GM12878 (cell line): ENCODE data around the gene SENP7. TPM values are rescaled to one million over a fixed set of nuclear protein-coding genes. Genes with fewer than 3 reads are reported as not detected.

Experiments
- ATAC-seq: fragments of 200-7000 bp; cut with Tn5 transposase; 3 replicates; pipeline ENCODE4 v1.9.1; 2020; ENCODE audit warnings: mild to moderate bottlenecking, moderate library complexity
- BruUV-seq: library from RNA; stranded (reverse); fragments of 400-500 nt; replicated peaks from 2 replicates; lab custom pipeline; 2021; lab: Mats Ljungman, UMichigan
- CTCF ChIA-PET: fragments of 300-600 bp; sonication (Branson Sonifier 250); formaldehyde crosslinking; extraction: SDS; loops from one replicate; lab custom pipeline; 2021; ENCODE audit warnings: inconsistent platforms; lab: Yijun Ruan, JAX
- POLR2A ChIA-PET: fragments of 350-600 bp; formaldehyde crosslinking; extraction: SDS; loops from one replicate; lab custom pipeline; 2021; ENCODE audit warnings: inconsistent platforms; lab: Charles Lee
- RAD21 ChIA-PET: fragments of 300-600 bp; sonication (Branson Sonifier 250); formaldehyde crosslinking; loops from one replicate; lab custom pipeline; 2023; ENCODE audit warnings: antibody characterized with exemption; ENCODE audit not compliant: unreplicated experiment; lab: Charles Lee
- SMC1A ChIA-PET: fragments of 300-600 bp; sonication (Branson Sonifier 250); formaldehyde crosslinking; loops from one replicate; lab custom pipeline; 2023; ENCODE audit not compliant: unreplicated experiment, uncharacterized antibody; lab: Charles Lee
- DNase-seq: peaks from one replicate; pipeline ENCODE4 v3.0.0-alpha.2; 2011; ENCODE audit warnings: low read depth, low spot score
- FAIRE-seq: peaks from 3 replicates; lab custom pipeline; 2011; peaks lifted over from hg19 to GRCh38; lab: Jason Lieb, UNC
- H2AFZ ChIP-seq: 2 replicates; pipeline ENCODE4 v1.6.0; 2011; ENCODE audit warnings: low read depth, low read length, control low read depth; ENCODE audit not compliant: control insufficient read depth
- H3K27ac ChIP-seq: 2 replicates; pipeline ENCODE4 v1.5.1; 2011; ENCODE audit warnings: control low read depth; ENCODE audit not compliant: control insufficient read depth, insufficient read depth
- H3K27me3 ChIP-seq, 2 experiments: replicated peaks in 1 of 2; 2 replicates each; pipeline versions ENCODE4 v1.6.0 to v1.6.1; 2011; ENCODE audit warnings: low read length in 1 of 2; ENCODE audit not compliant: control insufficient read depth in 2 of 2, insufficient read depth in 2 of 2
- H3K36me3 ChIP-seq, 2 experiments: 2 replicates each; pipeline ENCODE4 v1.5.1; 2011; ENCODE audit warnings: low read length in 1 of 2; ENCODE audit not compliant: control insufficient read depth in 2 of 2, insufficient read depth in 2 of 2
- H3K4me1 ChIP-seq: 2 replicates; pipeline ENCODE4 v1.6.1; 2011; ENCODE audit warnings: mild to moderate bottlenecking, low read length, moderate library complexity, mixed read lengths; ENCODE audit not compliant: control insufficient read depth, insufficient read depth
- H3K4me2 ChIP-seq: 2 replicates; pipeline ENCODE4 v1.6.0; 2011; ENCODE audit warnings: control low read depth; ENCODE audit not compliant: control insufficient read depth, insufficient read depth
- H3K4me3 ChIP-seq: fragments of 200-600 bp; sonication (generic); 2 replicates; pipeline ENCODE4 v1.5.1; 2016
- H3K79me2 ChIP-seq: 2 replicates; pipeline ENCODE4 v1.6.0; 2011; ENCODE audit warnings: low read length; ENCODE audit not compliant: control insufficient read depth, insufficient read depth
- H3K9ac ChIP-seq: 2 replicates; pipeline ENCODE4 v1.8.0; 2011; ENCODE audit warnings: low read length, control low read depth, mixed read lengths; ENCODE audit not compliant: control insufficient read depth, insufficient read depth
- H3K9me3 ChIP-seq: replicated peaks from 3 replicates; pipeline ENCODE4 v1.5.1; 2011; ENCODE audit warnings: mild to moderate bottlenecking, low read length; ENCODE audit not compliant: control insufficient read depth, insufficient read depth
- H4K20me1 ChIP-seq: 2 replicates; pipeline ENCODE4 v1.6.0; 2011; ENCODE audit not compliant: control insufficient read depth, insufficient read depth
- CBX5 ChIP-seq: sonication (generic); IDR thresholded peaks from 2 replicates; pipeline ENCODE4 v1.6.1; 2016; ENCODE audit warnings: low read depth, moderate library complexity, mild to moderate bottlenecking, inconsistent platforms
- CEBPB ChIP-seq, 2 experiments: fragments of 150-350 bp in 1 of 2; IDR thresholded peaks; 2 replicates each; pipeline ENCODE4 v1.6.1; 2012 to 2014; ENCODE audit warnings: low read depth in 2 of 2, low read length in 2 of 2, borderline replicate concordance in 1 of 2, inconsistent platforms in 1 of 2
- CREM ChIP-seq: IDR thresholded peaks from 2 replicates; pipeline ENCODE4 v1.6.1; 2014; ENCODE audit warnings: antibody characterized with exemption, low read depth
- CTCF ChIP-seq, 3 experiments: IDR thresholded peaks in 2 of 3; conservative IDR thresholded peaks in 1 of 3; 2 replicates each; pipeline ENCODE4 v1.5.1; 2011; ENCODE audit warnings: low read depth in 3 of 3, low read length in 3 of 3, mild to moderate bottlenecking in 3 of 3, control low read depth in 2 of 3, moderate library complexity in 2 of 3, inconsistent platforms in 1 of 3, mixed read lengths in 1 of 3; ENCODE audit not compliant: control insufficient read depth in 2 of 3, insufficient read depth in 1 of 3; ENCODE audit errors: extremely low read depth in 1 of 3
- EP300 ChIP-seq, 2 experiments: fragments of 150-350 bp in 1 of 2; IDR thresholded peaks; 2 replicates each; pipeline ENCODE4 v1.6.1; 2011 to 2012; ENCODE audit warnings: low read depth in 2 of 2, low read length in 2 of 2, borderline replicate concordance in 1 of 2, improper control_type of control experiment in 1 of 2, inconsistent platforms in 1 of 2; ENCODE audit not compliant: control insufficient read depth in 1 of 2
- JUND ChIP-seq: IDR thresholded peaks from 2 replicates; pipeline ENCODE4 v1.6.1; 2012; ENCODE audit warnings: low read depth, mild to moderate bottlenecking, low read length, improper control_type of control experiment, moderate library complexity
- MAX ChIP-seq: IDR thresholded peaks from 2 replicates; pipeline ENCODE4 v1.6.1; 2012; ENCODE audit warnings: low read depth, low read length, improper control_type of control experiment
- MEF2B ChIP-seq: fragments of 450-650 bp; IDR thresholded peaks from 2 replicates; pipeline ENCODE4 v1.6.1; 2018; ENCODE audit warnings: mild to moderate bottlenecking, moderate library complexity; ENCODE audit not compliant: partially characterized antibody, poor library complexity, severe bottlenecking
- NBN ChIP-seq: fragments of 450-650 bp; IDR thresholded peaks from 2 replicates; pipeline ENCODE4 v1.6.1; 2016
- NKRF ChIP-seq: fragments of 450-650 bp; conservative IDR thresholded peaks from 2 replicates; pipeline ENCODE4 v1.6.1; 2017; ENCODE audit warnings: mild to moderate bottlenecking, moderate library complexity
- PKNOX1 ChIP-seq: fragments of 450-650 bp; IDR thresholded peaks from 2 replicates; pipeline ENCODE4 v1.6.1; 2016; ENCODE audit warnings: mild to moderate bottlenecking
- RAD21 ChIP-seq: IDR thresholded peaks from 2 replicates; pipeline ENCODE4 v1.6.1; 2011; ENCODE audit warnings: mild to moderate bottlenecking, low read depth, low read length, moderate library complexity; ENCODE audit not compliant: insufficient read depth
- RELA ChIP-seq: fragments of 450-650 bp; IDR thresholded peaks from 2 replicates; pipeline ENCODE4 v1.8.0; 2014; ENCODE audit warnings: borderline replicate concordance; ENCODE audit not compliant: partially characterized antibody
- SMC3 ChIP-seq: IDR thresholded peaks from 2 replicates; pipeline ENCODE4 v1.6.1; 2011; ENCODE audit warnings: low read length, improper control_type of control experiment, borderline replicate concordance
- SPI1 ChIP-seq: IDR thresholded peaks from 2 replicates; pipeline ENCODE4 v1.6.1; 2011; ENCODE audit warnings: low read depth, mild to moderate bottlenecking, low read length, moderate library complexity, borderline replicate concordance; ENCODE audit not compliant: insufficient read depth
- SREBF1 ChIP-seq: IDR thresholded peaks from 2 replicates; pipeline ENCODE4 v1.6.1; 2012; ENCODE audit warnings: mild to moderate bottlenecking, low read length
- TCF12 ChIP-seq: IDR thresholded peaks from 2 replicates; pipeline ENCODE4 v1.6.1; 2011; ENCODE audit warnings: low read depth, mild to moderate bottlenecking, low read length
- WRNIP1 ChIP-seq: IDR thresholded peaks from 2 replicates; pipeline ENCODE4 v1.6.1; 2011; ENCODE audit warnings: low read depth, low read length, improper control_type of control experiment, borderline replicate concordance
- in situ Hi-C: fragments of 300-500 bp; cut with MboI; formaldehyde crosslinking; loops from 9 replicates; pipeline ENCODE4 v1.14.3; 2018; ENCODE audit warnings: mixed read lengths
- intact Hi-C: fragments of 100-400 bp; cut with micrococcal nuclease; formaldehyde crosslinking; loops from one replicate; pipeline ENCODE4 v1.14.2; 2022; ENCODE audit not compliant: unreplicated experiment
- polyA plus RNA-seq, 11 experiments: library from polyadenylated mRNA; depleted of rRNA in 4 of 11; unstranded in 6 of 11; stranded (reverse) in 5 of 11; fragments of >200 nt; fragmentation: Nextera tagmentation in 4 of 11; fragmentation: Illumina TruSeq in 1 of 11; extraction: Ambion mirVana in 4 of 11; extraction: Trizol in 1 of 11; gene quantifications; 1 replicate in 1 of 11; 2 replicates in 10 of 11; pipeline versions ENCODE4 v1.2.1 to v1.2.3, GENCODE V29; 2011 to 2016; ENCODE audit warnings: inconsistent platforms in 2 of 11, missing spikeins in 2 of 11, low read depth in 1 of 11
- total RNA-seq, 4 experiments: library from RNA; depleted of rRNA in 3 of 4; stranded (reverse); fragments of >200 nt in 3 of 4; fragmentation: Illumina TruSeq in 1 of 4; extraction: Trizol in 1 of 4; gene quantifications; 2 replicates each; pipeline versions ENCODE4 v1.2.1 to v1.2.3, GENCODE V29; 2013 to 2021

SENP7 gene
- total and polyA plus RNA-seq, 10 of the 15 experiments (the other 5 are each of a cell fraction or from before 2014, with no cell fraction given): 2.6 to 14.7 (median 8.3) TPM

- FAIRE-seq (no peak), ATAC-seq (no peak), DNase-seq (no peak)
- H3K27ac ChIP-seq: no peak overlapping the region
- H3K27me3 ChIP-seq: no peaks in the 10 kb centered on the region
- CTCF ChIA-PET: interaction anchor here (1.0 to 1.8 kb wide), 4 partner anchors 14 to 920 kb away, joined by 3 to 25 read pairs (median 6); no protein-coding TSS in a partner anchor
- intact Hi-C loops: loop anchor here (1.0 to 10.0 kb wide), 5 partner anchors 137 to 790 kb away; partner anchors contain the start of gene TRMT10C
- no TSS peak for BruUV-seq
- no peaks in the 10 kb centered on the region; a peak in 2 of 4 replicates for H3K36me3 ChIP-seq
- H3K9ac ChIP-seq: no peak overlapping the region
- in situ Hi-C loops: loop anchor here (5.0 kb wide), 1 partner anchor 310 kb away; no protein-coding TSS in a partner anchor
- no peak overlapping the region for H3K4me2 ChIP-seq
- H4K20me1 ChIP-seq: no peaks in the 10 kb centered on the region
- no peaks in the 10 kb centered on the region; the same call in 2 of the 3 replicates for H3K9me3 ChIP-seq
- TF ChIP-seq CTCF (IDR thresholded peaks at IDR 0.05 in 2 of 3, conservative IDR thresholded peaks at IDR 0.05 in 1 of 3; ENCODE audit: control insufficient read depth in 2 of 3, extremely low read depth in 1 of 3, insufficient read depth in 1 of 3, low read depth in 3 of 3, low read length in 3 of 3): peak in 2 of 3 experiments; percentile 29 to 52; a peak in 3 of 6 replicates
- TF ChIP-seq JUND: no peak
- TF ChIP-seq RELA: no peak
- peak; percentile 78; the same call in 1 of the 2 replicates for TF ChIP-seq CBX5
- TF ChIP-seq MAX: no peak
- no peak for TF ChIP-seq SREBF1
- TF ChIP-seq NKRF: no peak
- 0 out of 2 replicates have a peak, but pooled peaks have one; percentile 15 for TF ChIP-seq PKNOX1
- peak; percentile 66 for TF ChIP-seq RAD21
- TF ChIP-seq CEBPB (IDR thresholded peaks at IDR 0.05; ENCODE audit: borderline replicate concordance in 1 of 2, low read depth in 2 of 2, low read length in 2 of 2): no peak
- no peak for TF ChIP-seq EP300 (IDR thresholded peaks at IDR 0.05; ENCODE audit: borderline replicate concordance in 1 of 2, control insufficient read depth in 1 of 2, low read depth in 2 of 2, low read length in 2 of 2)
- TF ChIP-seq TCF12: no peak
- TF ChIP-seq NBN: no peak
- no peak for TF ChIP-seq SPI1
- TF ChIP-seq CREM: no peak
- TF ChIP-seq MEF2B: no peak
- peak; percentile 27; the same call in 1 of the 2 replicates for TF ChIP-seq SMC3
- no peak for TF ChIP-seq WRNIP1
- SMC1A ChIA-PET: interaction anchor here (1.2 to 2.3 kb wide), 3 partner anchors 11 to 779 kb away, joined by 3 to 18 read pairs (median 7); no protein-coding TSS in a partner anchor
- H2AFZ ChIP-seq: no peak overlapping the region
- no peak overlapping the region for H3K4me3 ChIP-seq
- no peaks in the 10 kb centered on the region for H3K79me2 ChIP-seq
- POLR2A ChIA-PET: no interaction called here
- peaks cover 11% of the 10 kb centered on the region; the same call in 1 of the 2 replicates for H3K4me1 ChIP-seq
- RAD21 ChIA-PET: interaction anchor here (0.6 to 1.0 kb wide), 4 partner anchors 142 to 919 kb away, joined by 3 to 4 read pairs (median 3); no protein-coding TSS in a partner anchor
These were observed 131.2 kb downstream of the SENP7 start for GRCh38 chr3:101381809-101382208.
